ENCODE data around the gene GGT6.

Gene GGT6

GRCh38 chr17:4533523-4534504 is 26.6 kb downstream of the GGT6 start:
- no peaks in the 10 kb centered on the region for H3K9me3 ChIP-seq (ENCODE audit: low read length)
- H3K4me3 ChIP-seq (ENCODE audit: low read depth in 1 of 2, low read length in 2 of 2), result no peak overlapping the region
- H3K36me3 ChIP-seq (ENCODE audit: insufficient read depth, low read length), result no peaks in the 10 kb centered on the region
- peak overlapping the region; percentile 23 for H3K27ac ChIP-seq (ENCODE audit: low read depth, low read length)
- no peak overlapping the region for H3K9ac ChIP-seq (ENCODE audit: low read length)
- peaks cover 8% of the 10 kb centered on the region for H3K4me1 ChIP-seq (ENCODE audit: insufficient read depth, low read length)
- H3K27me3 ChIP-seq (ENCODE audit: control insufficient read depth in 1 of 2, insufficient read depth in 2 of 2, low read length in 2 of 2), result peaks cover 0 to 13% of the 10 kb centered on the region in 2 donors

GRCh38 chr17:4532860-4533522 is 27.4 kb downstream of the GGT6 start:
- H3K4me3 ChIP-seq (ENCODE audit: low read depth in 1 of 2, low read length in 2 of 2), result no peak overlapping the region
- peaks cover 0 to 13% of the 10 kb centered on the region in 2 donors for H3K27me3 ChIP-seq (ENCODE audit: control insufficient read depth in 1 of 2, insufficient read depth in 2 of 2, low read length in 2 of 2)
- H3K9me3 ChIP-seq (ENCODE audit: low read length), result no peaks in the 10 kb centered on the region
- H3K9ac ChIP-seq (ENCODE audit: low read length), result no peak overlapping the region
- H3K4me1 ChIP-seq (ENCODE audit: insufficient read depth, low read length), result peaks cover 8% of the 10 kb centered on the region
- H3K27ac ChIP-seq (ENCODE audit: low read depth, low read length), result no peak overlapping the region
- no peaks in the 10 kb centered on the region for H3K36me3 ChIP-seq (ENCODE audit: insufficient read depth, low read length)

GRCh38 chr17:4531988-4532736 is 28.2 kb downstream of the GGT6 start:
- Histone ChIP-seq H3K9ac (ENCODE audit: low read length) (no peak overlapping the region), H3K27me3 (ENCODE audit: control insufficient read depth in 1 of 2, insufficient read depth in 2 of 2, low read length in 2 of 2) (peaks cover 0 to 13% of the 10 kb centered on the region in 2 donors), H3K4me3 (ENCODE audit: low read depth in 1 of 2, low read length in 2 of 2) (no peak overlapping the region), H3K4me1 (ENCODE audit: insufficient read depth, low read length) (peaks cover 4% of the 10 kb centered on the region), H3K9me3 (ENCODE audit: low read length) (no peaks in the 10 kb centered on the region), H3K27ac (ENCODE audit: low read depth, low read length) (no peak overlapping the region), H3K36me3 (ENCODE audit: insufficient read depth, low read length) (no peaks in the 10 kb centered on the region)

- no peak overlapping the region for H3K27ac ChIP-seq (ENCODE audit: low read depth, low read length)
- no peak overlapping the region for H3K4me3 ChIP-seq (ENCODE audit: low read depth in 1 of 2, low read length in 2 of 2)
- peaks cover 0 to 10% of the 10 kb centered on the region in 2 donors for H3K27me3 ChIP-seq (ENCODE audit: control insufficient read depth in 1 of 2, insufficient read depth in 2 of 2, low read length in 2 of 2)
- H3K9me3 ChIP-seq (ENCODE audit: low read length), result no peaks in the 10 kb centered on the region
- no peaks in the 10 kb centered on the region for H3K36me3 ChIP-seq (ENCODE audit: insufficient read depth, low read length)
- H3K4me1 ChIP-seq (ENCODE audit: insufficient read depth, low read length), result no peaks in the 10 kb centered on the region
- no peak overlapping the region for H3K9ac ChIP-seq (ENCODE audit: low read length)
Measured at GRCh38 chr17:4530799-4531730, 29.3 kb downstream of the GGT6 start.

- no peak overlapping the region for H3K27ac ChIP-seq (ENCODE audit: low read depth, low read length)
- no peaks in the 10 kb centered on the region for H3K27me3 ChIP-seq (ENCODE audit: control insufficient read depth in 1 of 2, insufficient read depth in 2 of 2, low read length in 2 of 2)
- no peaks in the 10 kb centered on the region for H3K36me3 ChIP-seq (ENCODE audit: insufficient read depth, low read length)
- no peaks in the 10 kb centered on the region for H3K4me1 ChIP-seq (ENCODE audit: insufficient read depth, low read length)
- no peak overlapping the region for H3K9ac ChIP-seq (ENCODE audit: low read length)
- H3K9me3 ChIP-seq (ENCODE audit: low read length), result no peaks in the 10 kb centered on the region
- H3K4me3 ChIP-seq (ENCODE audit: low read depth in 1 of 2, low read length in 2 of 2), result no peak overlapping the region
Measured at GRCh38 chr17:4529533-4530152, 30.7 kb downstream of the GGT6 start.

- H3K27me3 ChIP-seq (ENCODE audit: control insufficient read depth in 1 of 2, insufficient read depth in 2 of 2, low read length in 2 of 2), result no peaks in the 10 kb centered on the region
- H3K4me3 ChIP-seq (ENCODE audit: low read depth in 1 of 2, low read length in 2 of 2), result no peak overlapping the region
- H3K4me1 ChIP-seq (ENCODE audit: insufficient read depth, low read length), result no peaks in the 10 kb centered on the region
- H3K9me3 ChIP-seq (ENCODE audit: low read length), result no peaks in the 10 kb centered on the region
- H3K27ac ChIP-seq (ENCODE audit: low read depth, low read length), result no peak overlapping the region
- no peaks in the 10 kb centered on the region for H3K36me3 ChIP-seq (ENCODE audit: insufficient read depth, low read length)
- no peak overlapping the region for H3K9ac ChIP-seq (ENCODE audit: low read length)
Measured at GRCh38 chr17:4527566-4528125, 32.7 kb downstream of the GGT6 start.

GRCh38 chr17:4527134-4527533 is 33.2 kb downstream of the GGT6 start:
- H3K9ac ChIP-seq (ENCODE audit: low read length), result no peak overlapping the region
- no peak overlapping the region for H3K4me3 ChIP-seq (ENCODE audit: low read depth in 1 of 2, low read length in 2 of 2)
- no peaks in the 10 kb centered on the region for H3K4me1 ChIP-seq (ENCODE audit: insufficient read depth, low read length)

GRCh38 chr17:4525691-4526397 is 34.5 kb downstream of the GGT6 start:
- no peaks in the 10 kb centered on the region for H3K9me3 ChIP-seq (ENCODE audit: low read length)
- no peak overlapping the region for H3K9ac ChIP-seq (ENCODE audit: low read length)
- H3K36me3 ChIP-seq (ENCODE audit: insufficient read depth, low read length), result no peaks in the 10 kb centered on the region
- no peak overlapping the region for H3K4me3 ChIP-seq (ENCODE audit: low read depth in 1 of 2, low read length in 2 of 2)
- H3K27ac ChIP-seq (ENCODE audit: low read depth, low read length), result no peak overlapping the region
- no peaks in the 10 kb centered on the region for H3K27me3 ChIP-seq (ENCODE audit: control insufficient read depth in 1 of 2, insufficient read depth in 2 of 2, low read length in 2 of 2)
- peaks cover 5% of the 10 kb centered on the region for H3K4me1 ChIP-seq (ENCODE audit: insufficient read depth, low read length)

More at GRCh38 chr17:4527134-4527533, 33.2 kb downstream of the GGT6 start:
- no peaks in the 10 kb centered on the region for H3K36me3 ChIP-seq (ENCODE audit: insufficient read depth, low read length)
- no peak overlapping the region for H3K27ac ChIP-seq (ENCODE audit: low read depth, low read length)
- H3K27me3 ChIP-seq (ENCODE audit: control insufficient read depth in 1 of 2, insufficient read depth in 2 of 2, low read length in 2 of 2), result no peaks in the 10 kb centered on the region
- H3K9me3 ChIP-seq (ENCODE audit: low read length), result no peaks in the 10 kb centered on the region

GRCh38 chr17:4523946-4524345 is 36.4 kb downstream of the GGT6 start:
- Histone ChIP-seq H3K27me3 (ENCODE audit: control insufficient read depth in 1 of 2, insufficient read depth in 2 of 2, low read length in 2 of 2) (no peaks in the 10 kb centered on the region), H3K9ac (ENCODE audit: low read length) (no peak overlapping the region), H3K9me3 (ENCODE audit: low read length) (no peaks in the 10 kb centered on the region), H3K27ac (ENCODE audit: low read depth, low read length) (no peak overlapping the region), H3K4me1 (ENCODE audit: insufficient read depth, low read length) (peaks cover 5% of the 10 kb centered on the region), H3K36me3 (ENCODE audit: insufficient read depth, low read length) (no peaks in the 10 kb centered on the region), H3K4me3 (ENCODE audit: low read depth in 1 of 2, low read length in 2 of 2) (no peak overlapping the region)
